Activated T-helper 2 cell treated with anti-CD3 and anti-CD28 coated beads, Interferon-gamma antibody, Interleukin-2, Interleukin-4, amounts not matched to agents 10 μg/mL and 5 μg/mL and 100 μg/mL, durations not matched to agents 14 hours and 24 hours and 36 hours (primary cell): Measurements from ENCODE around the gene SYNDIG1. TPM values are rescaled to one million over a fixed set of nuclear protein-coding genes. Genes with fewer than 3 reads are reported as not detected.

Source experiments
- DNase-seq: peaks from one replicate; pipeline ENCODE4 v3.0.0; 2021; ENCODE audit warnings: low spot score
- H3K27ac Mint-ChIP-seq: one replicate; pipeline ENCODE4 v1.8.0; 2021; ENCODE audit warnings: mixed read lengths
- H3K27me3 Mint-ChIP-seq: one replicate; pipeline ENCODE4 v1.8.0; 2021; ENCODE audit warnings: low read depth, mixed read lengths
- H3K36me3 Mint-ChIP-seq: one replicate; pipeline ENCODE4 v1.8.0; 2021; ENCODE audit warnings: low read depth, mixed read lengths
- H3K4me1 Mint-ChIP-seq: one replicate; pipeline ENCODE4 v1.8.0; 2021; ENCODE audit warnings: low read depth, mixed read lengths
- H3K4me3 Mint-ChIP-seq: one replicate; pipeline ENCODE4 v1.8.0; 2021; ENCODE audit warnings: low read depth, mild to moderate bottlenecking, moderate library complexity, mixed read lengths
- H3K9me3 Mint-ChIP-seq: one replicate; pipeline ENCODE4 v1.8.0; 2021; ENCODE audit warnings: mixed read lengths
- intact Hi-C: fragments of 100-400 bp; cut with micrococcal nuclease; formaldehyde crosslinking; loops from one replicate; pipeline ENCODE4 v1.15.1; 2023
- total RNA-seq: library from RNA; stranded (reverse); gene quantifications from 2 replicates; pipeline ENCODE4 v1.2.3, GENCODE V29; 2022

Gene SYNDIG1
- total RNA-seq, 1 donor from 2014 or later, result not detected

DNA sequence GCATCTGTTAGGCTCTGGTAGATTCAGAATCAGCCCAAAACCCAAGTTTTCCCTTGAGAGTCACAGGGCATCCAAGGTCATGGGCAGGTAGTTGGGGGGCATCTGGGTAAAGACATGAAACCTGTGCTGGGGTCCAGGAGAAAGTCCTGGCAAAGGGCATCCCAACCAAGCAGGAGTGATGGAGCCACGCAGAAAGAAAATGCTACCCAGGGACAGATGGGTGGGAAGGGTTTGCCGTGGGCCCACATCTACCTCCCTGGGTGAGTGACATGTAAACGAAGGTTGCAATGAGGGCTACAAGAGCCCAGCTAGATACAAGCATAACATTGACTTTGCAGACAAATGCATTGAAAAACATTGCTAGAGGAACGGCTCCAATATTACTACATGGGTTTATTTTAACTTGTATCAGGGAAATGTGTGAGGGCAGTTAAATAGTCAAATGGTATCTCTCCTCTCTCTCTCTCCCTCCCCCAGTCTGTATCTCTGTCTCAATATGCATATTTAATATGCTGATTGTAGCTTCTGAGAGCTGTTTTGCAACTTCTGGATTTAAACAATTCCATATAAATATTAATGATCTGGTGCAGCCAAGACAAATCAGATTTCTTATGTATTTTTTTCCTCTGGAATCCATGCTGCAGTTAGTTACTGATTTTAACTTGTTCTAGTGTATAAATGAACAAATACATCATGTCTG lies 135.7 kb downstream of the SYNDIG1 start:
- Mint-ChIP-seq H3K9me3 (peaks cover 10% of the 10 kb centered on the region), H3K27me3 (no peaks in the 10 kb centered on the region), H3K4me3 (no peak overlapping the region), H3K36me3 (no peaks in the 10 kb centered on the region), H3K4me1 (no peaks in the 10 kb centered on the region), H3K27ac (no peak overlapping the region)
- intact Hi-C loops, result no loop called here
- no peak for DNase-seq

- peaks cover 8% of the 10 kb centered on the region for H3K9me3 Mint-ChIP-seq
- H3K27me3 Mint-ChIP-seq, result no peaks in the 10 kb centered on the region
- H3K4me1 Mint-ChIP-seq, result no peaks in the 10 kb centered on the region
- no peak overlapping the region for H3K4me3 Mint-ChIP-seq
- H3K27ac Mint-ChIP-seq, result no peak overlapping the region
- no peaks in the 10 kb centered on the region for H3K36me3 Mint-ChIP-seq
- intact Hi-C loops, result no loop called here
- DNase-seq, result no peak
These were observed 136.6 kb downstream of the SYNDIG1 start for GRCh38 chr20:24605937-24606455.

DNA sequence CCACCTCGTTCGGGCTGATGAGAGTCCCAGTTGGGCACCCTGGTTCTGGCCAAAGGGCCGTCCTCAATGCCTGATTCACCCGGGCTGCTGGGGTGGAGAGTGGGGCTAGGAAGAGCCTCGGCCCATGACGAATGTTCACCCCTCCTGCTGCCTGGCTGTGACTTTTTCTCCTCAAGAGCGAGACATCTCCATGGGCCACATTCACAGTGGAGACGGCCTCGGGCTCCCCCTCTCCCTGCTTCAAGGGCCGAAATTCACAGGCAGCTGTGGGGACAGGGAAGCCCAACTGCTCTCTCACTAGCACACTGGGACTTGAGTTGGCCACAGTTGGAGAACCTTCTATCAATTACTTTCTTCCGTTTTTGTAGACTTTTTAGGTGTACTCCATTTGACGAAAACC lies 138.0 kb downstream of the SYNDIG1 start:
- Mint-ChIP-seq H3K9me3 (no peaks in the 10 kb centered on the region), H3K27me3 (no peaks in the 10 kb centered on the region), H3K36me3 (no peaks in the 10 kb centered on the region), H3K4me3 (no peak overlapping the region), H3K4me1 (no peaks in the 10 kb centered on the region), H3K27ac (no peak overlapping the region)
- DNase-seq, result no peak
- intact Hi-C loops, result no loop called here

DNA sequence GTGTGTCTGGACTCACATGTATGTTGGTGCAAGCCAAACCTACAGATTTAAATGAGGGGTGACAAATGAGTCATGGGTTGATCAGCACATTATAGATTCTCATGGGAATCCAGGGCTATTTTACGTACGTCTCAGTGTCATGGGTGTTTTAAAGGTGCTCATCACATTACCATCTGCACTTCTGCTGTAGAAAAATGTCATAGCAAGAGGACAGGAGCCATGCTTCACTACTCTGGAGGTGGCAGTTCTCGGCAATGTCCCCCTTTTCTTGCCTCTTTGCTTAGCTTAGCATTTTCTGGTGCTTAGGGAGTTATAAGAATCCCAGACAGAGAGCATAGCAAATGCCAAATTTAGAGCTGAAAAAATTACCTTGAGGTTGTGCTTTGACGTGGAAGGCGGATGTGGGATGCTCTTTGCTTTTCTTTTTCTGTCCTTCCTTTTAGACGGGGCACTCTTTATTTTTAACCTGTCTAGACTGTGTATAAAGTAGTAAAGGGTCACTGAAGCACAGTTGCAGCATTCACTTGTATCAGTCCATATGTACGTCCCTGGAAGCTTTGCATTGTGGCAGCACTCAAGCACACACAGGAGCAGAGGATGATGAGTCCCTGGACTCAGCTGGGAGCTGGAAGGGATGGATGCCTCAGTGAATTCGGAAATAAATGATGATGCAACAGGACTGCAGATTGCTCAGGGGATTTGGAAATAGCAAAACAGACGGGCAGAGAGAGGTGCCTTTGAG lies 139.7 kb downstream of the SYNDIG1 start:
- Mint-ChIP-seq H3K4me1 (no peaks in the 10 kb centered on the region), H3K27me3 (no peaks in the 10 kb centered on the region), H3K9me3 (no peaks in the 10 kb centered on the region), H3K4me3 (no peak overlapping the region), H3K36me3 (no peaks in the 10 kb centered on the region), H3K27ac (no peak overlapping the region)
- intact Hi-C loops, result no loop called here
- no peak for DNase-seq

GRCh38 chr20:24609757-24610156 lies 140.3 kb downstream of the SYNDIG1 start:
- Mint-ChIP-seq H3K27ac (no peak overlapping the region), H3K9me3 (no peaks in the 10 kb centered on the region), H3K4me1 (no peaks in the 10 kb centered on the region), H3K4me3 (no peak overlapping the region), H3K27me3 (no peaks in the 10 kb centered on the region), H3K36me3 (no peaks in the 10 kb centered on the region)
- no peak for DNase-seq
- intact Hi-C loops, result no loop called here

DNA sequence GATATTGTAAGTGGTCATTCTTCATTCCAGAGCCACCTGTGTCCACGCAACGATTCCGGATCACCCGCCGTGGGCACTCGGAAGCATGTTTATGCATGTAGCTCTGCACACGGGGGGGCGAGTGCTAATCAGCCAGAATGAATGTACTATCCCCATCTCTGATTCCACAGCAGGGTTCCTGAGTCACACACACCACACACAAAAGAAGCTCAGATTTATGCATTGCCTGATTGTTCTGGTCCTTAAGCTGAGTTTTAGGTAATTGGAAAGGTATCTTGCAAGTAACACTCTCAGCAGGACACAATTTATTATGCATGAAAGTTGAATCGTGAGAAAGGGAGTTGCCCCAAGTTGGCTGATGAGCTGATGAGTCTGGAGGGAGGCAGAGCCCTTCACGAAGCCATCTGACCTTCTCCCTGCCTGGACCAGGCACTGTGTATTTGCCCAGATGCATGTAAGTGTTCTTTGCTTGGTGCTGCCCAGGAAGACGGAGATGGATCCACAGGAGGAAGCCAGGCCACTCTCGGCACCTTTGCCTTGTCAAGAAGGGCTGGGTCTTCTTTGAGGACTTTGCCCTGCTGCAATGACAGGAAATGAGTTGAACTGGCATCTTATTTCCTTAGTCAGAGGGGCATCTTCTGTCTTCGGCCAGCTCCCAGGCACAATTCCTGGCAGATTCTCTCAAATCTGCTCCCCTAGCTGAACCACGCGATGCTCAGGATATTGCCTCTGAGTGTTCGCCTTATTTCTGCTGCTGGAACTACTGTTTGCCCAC lies 141.1 kb downstream of the SYNDIG1 start:
- Mint-ChIP-seq H3K4me3 (no peak overlapping the region), H3K27ac (no peak overlapping the region), H3K36me3 (no peaks in the 10 kb centered on the region), H3K9me3 (no peaks in the 10 kb centered on the region), H3K4me1 (no peaks in the 10 kb centered on the region), H3K27me3 (no peaks in the 10 kb centered on the region)
- intact Hi-C loops, result no loop called here
- DNase-seq, result no peak

DNA sequence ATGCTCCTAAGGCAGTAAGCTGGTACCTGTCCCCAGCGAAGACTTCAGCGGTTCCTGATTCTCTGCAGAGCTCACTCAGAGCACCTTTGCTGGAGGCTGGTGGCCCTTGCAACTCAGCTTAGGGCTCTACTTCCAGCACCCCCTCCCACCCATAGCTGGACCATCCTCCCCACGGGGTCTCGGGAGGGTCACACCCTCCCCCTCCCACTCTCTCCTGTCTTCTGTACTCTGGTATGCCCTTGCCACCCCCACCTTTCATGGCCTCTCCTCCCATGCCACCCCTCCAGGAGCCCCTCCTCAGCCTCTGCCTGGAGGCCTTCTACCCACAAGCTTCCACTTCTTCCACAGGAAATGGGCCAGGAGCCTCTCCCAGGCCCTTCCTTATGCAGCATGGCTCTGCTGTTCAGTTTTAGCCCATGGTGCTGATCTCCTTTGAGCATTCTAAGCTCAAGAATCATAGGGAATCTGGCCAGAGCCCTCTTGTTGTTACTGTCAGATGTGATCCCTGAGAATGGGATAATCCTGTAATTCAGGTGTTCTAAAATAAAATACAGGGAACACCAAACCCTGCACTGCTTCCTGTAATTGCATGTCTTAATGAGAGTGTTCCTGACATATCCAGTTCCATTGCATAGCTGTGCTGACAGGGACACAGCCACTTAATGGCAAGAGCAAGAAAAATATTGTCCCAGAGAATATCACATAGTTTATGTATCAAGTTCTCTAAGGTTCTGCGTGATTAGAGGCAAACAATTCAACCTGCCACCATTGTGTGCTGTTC lies 142.1 kb downstream of the SYNDIG1 start:
- no peaks in the 10 kb centered on the region for H3K27me3 Mint-ChIP-seq
- H3K4me3 Mint-ChIP-seq, result no peak overlapping the region
- H3K36me3 Mint-ChIP-seq, result no peaks in the 10 kb centered on the region
- no peaks in the 10 kb centered on the region for H3K9me3 Mint-ChIP-seq
- intact Hi-C loops, result no loop called here
- no peaks in the 10 kb centered on the region for H3K4me1 Mint-ChIP-seq
- DNase-seq, result no peak
- no peak overlapping the region for H3K27ac Mint-ChIP-seq

DNA sequence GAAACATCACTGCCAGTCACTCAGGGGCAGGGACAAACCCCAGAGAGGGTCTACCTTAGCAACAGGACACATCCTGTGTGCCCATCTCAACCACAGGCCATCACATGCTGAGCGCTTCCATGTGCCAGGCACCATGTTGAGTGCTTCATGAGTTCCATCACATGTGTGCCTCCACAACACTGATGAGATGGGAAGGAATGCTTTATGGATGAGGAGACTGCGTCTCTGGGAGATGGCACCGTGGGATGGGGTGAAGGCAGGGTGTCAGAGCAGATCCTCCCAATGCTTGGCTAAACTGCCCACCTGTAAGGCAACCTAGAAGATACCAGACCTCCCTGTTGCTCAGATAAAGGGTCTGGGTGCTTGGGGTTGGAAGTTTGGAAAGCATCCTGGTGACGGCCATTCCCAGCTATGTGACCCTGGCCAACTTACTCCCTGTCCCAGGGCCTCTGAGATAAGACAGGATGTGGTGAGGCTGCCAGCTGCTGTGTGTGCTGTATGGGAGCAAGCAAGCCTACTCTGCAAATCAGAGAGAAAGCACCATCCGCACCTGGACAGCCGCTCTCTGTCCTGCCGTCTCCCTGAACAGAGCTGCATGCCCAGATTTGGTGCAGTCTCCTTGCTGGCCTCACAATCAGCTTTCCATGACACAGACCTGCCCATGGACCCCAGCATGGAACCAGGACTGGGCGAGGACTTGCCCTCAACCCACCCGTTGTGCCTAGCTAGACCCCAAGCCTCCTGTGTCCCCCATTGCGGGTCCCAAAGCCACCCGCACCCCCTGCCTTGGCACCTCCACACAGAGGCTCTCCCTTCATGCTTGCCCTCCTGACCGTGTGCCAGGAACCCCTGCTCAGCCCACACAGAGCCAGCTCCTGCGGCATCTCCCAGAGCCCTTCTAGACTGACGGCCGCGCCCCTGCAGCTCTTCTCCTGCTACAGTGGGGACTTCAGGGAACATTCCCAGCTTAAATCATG lies 143.7 kb downstream of the SYNDIG1 start:
- Mint-ChIP-seq H3K4me3 (no peak overlapping the region), H3K4me1 (no peaks in the 10 kb centered on the region), H3K36me3 (no peaks in the 10 kb centered on the region), H3K27me3 (no peaks in the 10 kb centered on the region), H3K9me3 (no peaks in the 10 kb centered on the region), H3K27ac (no peak overlapping the region)
- intact Hi-C loops, result no loop called here
- no peak for DNase-seq

DNA sequence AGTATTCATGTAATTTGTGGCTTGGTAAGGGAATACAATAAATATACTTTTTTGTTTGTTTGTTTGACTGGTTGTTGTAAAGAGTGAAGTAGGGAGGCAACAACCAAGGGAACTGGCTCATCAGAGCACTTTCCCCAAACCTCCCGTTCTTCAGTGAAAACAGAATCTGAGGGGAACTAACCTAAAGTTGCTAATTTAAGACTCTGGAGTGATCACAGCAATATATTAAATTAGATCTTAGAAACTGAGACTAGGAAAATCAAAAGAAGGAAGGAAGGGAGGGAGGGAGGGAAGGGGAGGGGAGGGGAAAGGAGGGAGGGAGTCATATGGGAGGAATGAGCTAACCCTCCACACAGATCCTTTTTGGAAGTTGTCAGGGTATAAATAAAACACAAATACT lies 144.9 kb downstream of the SYNDIG1 start:
- H3K36me3 Mint-ChIP-seq, result no peaks in the 10 kb centered on the region
- H3K27me3 Mint-ChIP-seq, result peaks cover 2% of the 10 kb centered on the region
- DNase-seq, result no peak
- H3K4me3 Mint-ChIP-seq, result no peak overlapping the region
- no peak overlapping the region for H3K27ac Mint-ChIP-seq
- no peaks in the 10 kb centered on the region for H3K9me3 Mint-ChIP-seq
- no peaks in the 10 kb centered on the region for H3K4me1 Mint-ChIP-seq
- intact Hi-C loops, result no loop called here

DNA sequence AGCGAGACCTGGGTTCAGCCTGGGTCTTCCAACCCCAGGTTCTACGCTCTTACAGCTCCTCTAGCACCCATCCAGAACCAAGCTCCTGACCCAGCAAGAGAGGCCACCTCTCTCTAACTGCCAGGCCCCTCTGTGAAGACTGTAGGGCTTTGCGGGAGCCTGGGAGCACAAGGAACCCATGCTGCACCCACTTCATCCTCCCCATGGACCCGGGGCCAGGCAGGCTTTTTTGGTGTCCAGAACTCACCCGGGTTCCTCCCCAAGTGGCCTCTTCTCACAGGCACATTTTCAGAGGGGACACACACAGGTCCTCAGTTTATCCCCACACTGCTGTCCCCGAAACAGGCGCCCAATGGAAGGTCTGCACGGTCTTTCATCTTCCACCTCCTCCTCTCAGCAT lies 145.9 kb downstream of the SYNDIG1 start:
- Mint-ChIP-seq H3K27me3 (peaks cover 2% of the 10 kb centered on the region), H3K27ac (no peak overlapping the region), H3K9me3 (no peaks in the 10 kb centered on the region), H3K4me1 (no peaks in the 10 kb centered on the region), H3K36me3 (no peaks in the 10 kb centered on the region), H3K4me3 (no peak overlapping the region)
- intact Hi-C loops, result no loop called here
- DNase-seq, result no peak

GRCh38 chr20:24616258-24617079 lies 147.0 kb downstream of the SYNDIG1 start:
- no peak overlapping the region for H3K27ac Mint-ChIP-seq
- peaks cover 2% of the 10 kb centered on the region for H3K27me3 Mint-ChIP-seq
- intact Hi-C loops, result no loop called here
- no peaks in the 10 kb centered on the region for H3K4me1 Mint-ChIP-seq
- H3K9me3 Mint-ChIP-seq, result no peaks in the 10 kb centered on the region
- DNase-seq, result no peak
- no peaks in the 10 kb centered on the region for H3K36me3 Mint-ChIP-seq
- H3K4me3 Mint-ChIP-seq, result no peak overlapping the region
